Measurements from ENCODE around the gene OR2A5. TPM values are rescaled to one million over a fixed set of nuclear protein-coding genes. Genes with fewer than 3 reads are reported as not detected.
"Not testable (repeated sequence)": the region's sequence is repeated elsewhere in the genome, so short reads cannot be mapped to it uniquely, and the experiment has no call there.

Gene OR2A5
- total RNA-seq, 1 experiment from 2014 or later, result not detected

- no peak for DNase-seq (ENCODE audit: low read depth)
These were observed 15.6 kb upstream of the OR2A5 start for GRCh38 chr7:144032985-144033709.

DNA sequence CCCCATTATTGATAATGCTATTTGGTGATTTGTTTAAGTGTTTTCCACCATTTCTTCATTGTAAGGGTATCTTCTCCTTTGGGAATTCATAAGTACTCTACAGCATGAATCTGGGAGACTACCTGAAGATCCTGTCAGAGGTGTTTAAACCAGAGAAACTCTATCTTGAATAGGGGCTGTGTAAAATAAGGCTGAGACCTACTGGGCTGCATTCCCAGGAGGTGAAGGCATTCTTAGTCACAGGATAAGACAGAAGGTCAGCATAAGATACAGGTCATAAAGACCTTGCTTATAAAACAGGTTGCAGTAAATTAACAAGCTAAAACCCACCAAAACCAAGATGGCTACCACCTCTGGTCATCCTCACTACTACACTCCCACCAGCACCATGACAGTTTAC is 13.4 kb upstream of the OR2A5 start:
- DNase-seq (ENCODE audit: low read depth), result no peak

GRCh38 chr7:144036302-144036885 is 12.4 kb upstream of the OR2A5 start:
- DNase-seq (ENCODE audit: low read depth), result no peak

- DNase-seq (ENCODE audit: low read depth), result no peak
These were observed 11.2 kb upstream of the OR2A5 start for GRCh38 chr7:144037414-144038035.

DNA sequence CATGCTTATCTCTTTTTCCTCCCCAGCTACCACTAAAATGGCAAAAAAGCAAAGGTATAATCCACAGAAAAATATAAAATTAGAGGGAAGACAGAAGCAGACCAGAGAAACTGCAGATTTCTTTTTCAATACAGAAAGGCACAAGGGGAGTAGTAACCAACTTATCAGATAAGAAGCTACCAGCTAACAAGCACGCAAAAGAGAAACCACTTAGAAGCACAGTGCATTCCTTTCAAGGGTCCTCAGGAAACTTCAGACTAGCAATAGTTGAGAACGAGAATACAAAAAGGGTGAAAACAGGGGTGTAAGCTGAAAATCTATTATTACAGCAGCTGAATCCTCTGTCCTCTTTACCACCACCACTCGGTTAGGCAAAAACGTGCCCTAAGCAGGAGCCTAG is 9.9 kb upstream of the OR2A5 start:
- DNase-seq (ENCODE audit: low read depth), result no peak

GRCh38 chr7:144049491-144049890 is 743 bp downstream of the OR2A5 start:
- DNase-seq (ENCODE audit: low read depth), result no peak

GRCh38 chr7:144050093-144050492 is 1.3 kb downstream of the OR2A5 start:
- no peak for DNase-seq (ENCODE audit: low read depth)

DNA sequence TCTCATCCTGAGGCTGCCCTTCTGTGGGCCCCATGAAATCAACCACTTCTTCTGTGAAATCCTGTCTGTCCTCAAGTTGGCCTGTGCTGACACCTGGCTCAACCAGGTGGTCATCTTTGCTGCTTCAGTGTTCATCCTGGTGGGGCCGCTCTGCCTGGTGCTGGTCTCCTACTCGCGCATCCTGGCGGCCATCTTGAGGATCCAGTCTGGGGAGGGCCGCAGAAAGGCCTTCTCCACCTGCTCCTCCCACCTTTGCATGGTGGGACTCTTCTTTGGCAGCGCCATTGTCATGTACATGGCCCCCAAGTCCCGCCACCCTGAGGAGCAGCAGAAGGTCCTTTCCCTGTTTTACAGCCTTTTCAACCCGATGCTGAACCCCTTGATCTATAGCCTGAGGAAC is 2.1 kb downstream of the OR2A5 start:
- not testable (repeated sequence) for DNase-seq (ENCODE audit: low read depth)

- DNase-seq (ENCODE audit: low read depth), result peak; percentile 39
These were observed 9.2 kb downstream of the OR2A5 start for GRCh38 chr7:144057954-144058353.

- no peak for DNase-seq (ENCODE audit: low read depth)
These were observed 15.0 kb downstream of the OR2A5 start for GRCh38 chr7:144063710-144064109.

GRCh38 chr7:144069511-144069910 is 20.8 kb downstream of the OR2A5 start, which contains the start of gene OR2A25:
OR2A25 (plus strand) TSS chr7:144069811; CDS start chr7:144074220, 4,409 bp downstream.
- DNase-seq (ENCODE audit: low read depth), result no peak

GRCh38 chr7:144069953-144070352 is 21.2 kb downstream of the OR2A5 start:
- no peak for DNase-seq (ENCODE audit: low read depth)

DNA sequence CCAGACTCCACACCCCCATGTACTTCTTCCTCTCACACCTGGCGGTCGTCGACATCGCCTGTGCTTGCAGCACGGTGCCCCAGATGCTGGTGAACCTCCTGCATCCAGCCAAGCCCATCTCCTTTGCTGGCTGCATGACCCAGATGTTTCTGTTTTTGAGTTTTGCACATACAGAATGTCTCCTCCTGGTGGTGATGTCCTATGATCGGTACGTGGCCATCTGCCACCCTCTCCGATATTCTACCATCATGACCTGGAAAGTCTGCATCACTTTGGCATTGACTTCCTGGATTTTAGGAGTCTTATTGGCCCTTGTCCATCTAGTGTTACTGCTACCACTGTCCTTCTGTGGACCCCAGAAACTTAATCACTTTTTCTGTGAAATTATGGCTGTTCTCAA is 25.6 kb downstream of the OR2A5 start:
- no peak for DNase-seq (ENCODE audit: low read depth)

- DNase-seq (ENCODE audit: low read depth), result no peak
These were observed 37.2 kb downstream of the OR2A5 start, which contains the start of gene OR2A12 for GRCh38 chr7:144085978-144086377. OR2A12 (plus strand) TSS chr7:144086278; CDS start chr7:144095108, 8,830 bp downstream.

- no peak for DNase-seq (ENCODE audit: low read depth)
These were observed 38.0 kb downstream of the OR2A5 start for GRCh38 chr7:144086730-144087129.

DNA sequence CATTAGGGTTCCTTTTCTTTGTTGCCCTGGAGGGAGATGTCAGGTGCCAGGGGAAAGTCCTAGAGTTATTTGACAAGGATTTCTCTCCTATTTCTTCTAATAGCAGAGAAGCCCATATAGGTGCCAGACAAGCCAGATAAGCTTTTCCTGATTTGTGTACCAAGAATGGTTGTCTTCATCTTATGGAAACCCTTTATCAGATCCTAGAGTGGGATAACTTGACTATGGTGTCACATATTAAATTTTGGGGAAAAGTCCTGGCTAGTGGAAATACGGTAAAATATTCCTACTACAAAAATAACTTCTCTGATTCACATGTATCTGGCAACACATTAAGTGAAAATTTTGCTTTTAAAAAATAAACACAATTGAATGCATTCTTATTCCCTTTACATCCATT is 38.5 kb downstream of the OR2A5 start:
- DNase-seq (ENCODE audit: low read depth), result no peak

DNA sequence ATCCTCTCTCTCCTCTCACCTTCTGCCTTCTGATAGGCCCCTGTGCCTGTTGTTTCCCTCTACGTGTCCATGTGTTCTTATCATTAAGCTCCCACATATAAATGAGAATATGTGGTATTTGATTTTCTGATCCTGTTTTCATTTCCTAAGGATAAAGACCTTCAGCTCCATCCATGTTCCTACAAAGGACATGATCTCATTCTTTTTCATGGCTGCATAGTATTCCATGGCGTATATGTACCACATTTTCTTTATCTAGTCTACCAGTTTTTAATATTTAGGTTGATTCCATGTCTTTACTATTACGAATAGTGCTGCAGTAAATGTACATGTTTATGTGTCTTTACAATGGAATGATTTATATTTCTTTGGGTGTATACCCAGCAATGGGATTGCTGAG is 41.9 kb downstream of the OR2A5 start:
- DNase-seq (ENCODE audit: low read depth), result no peak

DNA sequence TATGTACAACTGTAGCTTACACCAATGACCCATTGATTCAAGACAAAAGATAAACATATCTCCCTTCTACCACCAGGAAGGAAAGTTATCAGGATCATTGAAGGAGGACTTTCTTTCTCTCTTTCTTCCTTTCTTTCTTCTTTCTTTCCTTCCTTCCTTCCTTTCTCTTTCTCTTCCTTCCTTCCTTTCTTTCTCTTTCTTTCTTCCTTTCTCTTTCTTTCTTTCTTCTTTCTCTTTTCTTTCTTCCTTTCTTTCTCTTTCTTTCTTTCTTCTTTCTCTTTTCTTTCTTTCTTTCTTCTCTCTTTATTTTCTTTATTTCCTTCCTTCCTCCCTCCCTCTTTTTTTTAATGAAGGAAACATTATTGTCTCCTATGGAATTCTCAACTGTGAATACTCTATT is 50.0 kb downstream of the OR2A5 start:
- DNase-seq (ENCODE audit: low read depth), result no peak

GRCh38 chr7:144100607-144101006 is 51.9 kb downstream of the OR2A5 start:
- no peak for DNase-seq (ENCODE audit: low read depth)

DNA sequence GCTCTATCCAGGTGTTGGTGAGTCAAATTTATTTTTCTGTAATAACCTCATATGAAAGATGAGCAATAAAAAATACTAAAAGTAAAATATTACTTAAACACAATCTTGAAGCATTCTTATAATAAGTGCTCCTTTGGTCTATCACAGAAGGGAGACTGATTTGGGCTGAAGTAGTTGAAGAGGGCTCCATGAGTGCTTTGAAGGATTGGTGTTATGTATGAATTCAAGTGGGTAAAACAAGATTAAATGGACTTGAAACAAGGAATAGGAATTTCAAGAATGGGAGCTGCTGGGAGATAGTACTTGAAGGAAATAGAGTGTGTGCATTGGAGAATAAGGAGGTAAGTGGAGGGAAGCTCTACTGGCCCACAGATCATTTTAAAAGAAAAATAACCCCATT is 53.3 kb downstream of the OR2A5 start:
- DNase-seq (ENCODE audit: low read depth), result no peak

DNA sequence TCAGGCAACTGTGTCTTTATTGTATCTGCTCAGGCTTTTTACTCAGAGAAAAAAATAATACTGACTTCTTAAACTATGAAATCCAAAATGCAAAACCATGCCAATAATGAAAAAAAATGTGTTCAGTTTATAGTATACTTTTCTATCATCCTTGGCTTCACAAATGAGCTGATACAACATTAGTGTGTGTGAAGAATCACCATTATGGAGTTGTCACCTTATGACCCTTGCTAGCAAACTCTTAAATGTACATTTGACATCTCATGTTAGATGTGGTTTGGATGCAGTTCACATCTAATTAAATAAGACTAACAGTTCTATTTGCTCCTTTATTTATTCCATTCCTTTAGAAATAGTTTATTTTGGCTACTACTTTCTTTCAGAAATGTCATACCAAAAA is 56.5 kb downstream of the OR2A5 start:
- no peak for DNase-seq (ENCODE audit: low read depth)
